Heart left ventricle (tissue), 13 donors: ENCODE data around the gene ATP6V1G2.

ENCODE experiments used
- POLR2A ChIP-seq, 2 donors: fragments of 450-650 bp; IDR thresholded peaks; one replicate each; pipeline ENCODE4 v1.6.1; 2017; ENCODE audit warnings: antibody characterized with exemption in 2 of 2, mild to moderate bottlenecking in 2 of 2, moderate library complexity in 2 of 2
- TF ChIP-seq, protein P1 (sequence below), 12 donors: fragments of 200-600 bp; sonication (generic) in 4 of 12; IDR thresholded peaks; one replicate each; pipeline versions ENCODE4 v1.5.0 to v1.8.0; 2018 to 2022; ENCODE audit warnings: antibody characterized with exemption in 12 of 12, mild to moderate bottlenecking in 5 of 12
- donor health status: ischemic (EF 13 %, LVEDD 7.1; RV severe dilation, severe dysfunction).
- donor health status: DM: no; HTN: yes; CAD: no.
- donor health status: DM: no; HTN: no; CAD: no.
- donor health status: ischemic (EF 25% LVEDD 6.9; RV normal size, moderate dysfunction).
- donor health status: ischemic (EF 25% LVEDD 5.7; RV mildly dilated, moderate dysfunction).
- donor health status: ischemic (EF 35%, LVEDD 5.7; RV mildly dilated, moderate dysfunction).
- donor health status: nonischemic (EF 11% LVEDD 7.7; RV severe dilation, severe dysfunction).
- donor health status: DM: yes; HTN: yes; CAD: no.
- donor health status: PGD.
- donor health status: ischemic (EF 29% LVEDD 5.4; RV normal size, mild dysfunction).
- donor health status: nonischemic (EF 23%, LVEDD 6.1; RV moderate dilation, normal function).

DNA sequence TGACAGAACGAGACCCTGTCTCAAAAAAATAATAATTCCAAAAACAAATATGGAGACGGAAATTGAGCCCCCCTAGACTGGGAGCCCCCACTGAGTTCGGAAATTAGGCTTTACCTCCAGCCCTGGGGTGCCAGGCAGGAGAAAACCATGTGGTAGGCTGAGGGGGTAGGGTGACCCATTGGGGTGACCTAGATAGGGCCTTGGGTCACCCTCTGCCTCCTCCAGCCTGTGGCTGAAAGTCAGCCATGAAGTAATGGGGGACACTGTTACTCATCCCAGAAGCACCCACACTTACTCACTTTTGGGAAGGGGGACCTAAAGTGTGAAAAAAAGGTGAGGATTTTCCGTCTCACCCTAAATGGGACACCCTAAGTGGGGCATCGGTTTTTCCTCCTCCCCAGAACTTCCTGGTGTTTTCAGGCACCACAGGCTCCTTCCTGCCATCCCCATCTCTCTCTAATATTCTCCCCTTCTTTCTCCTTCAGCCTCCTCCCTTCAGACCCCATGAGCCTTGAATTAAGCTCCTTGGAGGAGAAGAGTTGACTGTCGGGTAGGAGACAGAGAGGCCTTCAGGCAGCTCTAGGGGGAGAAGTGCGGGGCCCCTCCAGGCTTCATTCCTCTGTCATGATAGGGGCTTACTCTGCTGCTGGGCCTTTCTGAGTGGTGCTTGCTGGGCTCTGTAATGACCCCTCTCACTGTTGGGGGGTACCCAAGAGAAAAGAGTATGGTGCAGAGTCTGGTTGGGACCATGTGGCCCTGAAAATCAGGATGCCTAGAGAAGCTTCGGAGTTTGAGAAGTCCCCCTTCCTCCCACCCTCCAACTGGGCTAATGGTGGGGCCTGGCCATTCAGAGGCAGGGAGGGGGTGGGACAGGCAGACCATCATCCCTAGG is 33.4 kb upstream of the ATP6V1G2 start:
- no peak for TF ChIP-seq POLR2A (IDR thresholded peaks at IDR 0.05)
- TF ChIP-seq, protein P1, sequence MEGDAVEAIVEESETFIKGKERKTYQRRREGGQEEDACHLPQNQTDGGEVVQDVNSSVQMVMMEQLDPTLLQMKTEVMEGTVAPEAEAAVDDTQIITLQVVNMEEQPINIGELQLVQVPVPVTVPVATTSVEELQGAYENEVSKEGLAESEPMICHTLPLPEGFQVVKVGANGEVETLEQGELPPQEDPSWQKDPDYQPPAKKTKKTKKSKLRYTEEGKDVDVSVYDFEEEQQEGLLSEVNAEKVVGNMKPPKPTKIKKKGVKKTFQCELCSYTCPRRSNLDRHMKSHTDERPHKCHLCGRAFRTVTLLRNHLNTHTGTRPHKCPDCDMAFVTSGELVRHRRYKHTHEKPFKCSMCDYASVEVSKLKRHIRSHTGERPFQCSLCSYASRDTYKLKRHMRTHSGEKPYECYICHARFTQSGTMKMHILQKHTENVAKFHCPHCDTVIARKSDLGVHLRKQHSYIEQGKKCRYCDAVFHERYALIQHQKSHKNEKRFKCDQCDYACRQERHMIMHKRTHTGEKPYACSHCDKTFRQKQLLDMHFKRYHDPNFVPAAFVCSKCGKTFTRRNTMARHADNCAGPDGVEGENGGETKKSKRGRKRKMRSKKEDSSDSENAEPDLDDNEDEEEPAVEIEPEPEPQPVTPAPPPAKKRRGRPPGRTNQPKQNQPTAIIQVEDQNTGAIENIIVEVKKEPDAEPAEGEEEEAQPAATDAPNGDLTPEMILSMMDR (IDR thresholded peaks at IDR 0.05): no peak
